ENCODE results near the gene NEGR1.

NEGR1 gene

DNA sequence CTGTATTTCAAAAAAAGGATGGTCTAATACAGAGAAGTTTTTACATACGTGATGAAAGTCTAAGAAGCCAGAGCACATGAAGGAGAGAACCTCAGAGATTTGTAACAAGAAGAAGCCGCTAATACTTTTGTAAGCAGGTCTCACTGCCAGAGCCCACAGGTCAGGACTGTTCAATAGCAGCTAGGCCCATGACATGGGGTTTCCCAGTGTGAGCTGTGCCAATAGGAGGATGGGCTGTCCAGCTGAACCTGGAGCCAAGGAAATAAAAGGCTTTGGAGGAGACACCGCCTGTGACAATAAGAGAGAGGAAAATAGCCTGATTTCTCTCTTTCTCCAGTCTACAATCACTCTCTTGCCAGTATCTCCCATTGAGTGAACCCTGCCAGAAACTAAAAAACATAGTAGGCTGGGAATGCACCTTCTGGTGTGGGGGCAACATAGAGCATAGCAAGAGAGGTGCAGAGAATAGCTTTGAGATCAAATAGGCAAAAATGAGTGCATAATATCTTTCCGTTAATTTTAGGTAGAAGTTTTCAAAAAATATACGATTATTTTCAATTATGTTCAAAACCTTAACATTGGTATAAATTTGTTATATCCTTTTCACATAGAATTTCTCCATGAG is 360.3 kb downstream of the NEGR1 start:
- TF ChIP-seq, protein P1, sequence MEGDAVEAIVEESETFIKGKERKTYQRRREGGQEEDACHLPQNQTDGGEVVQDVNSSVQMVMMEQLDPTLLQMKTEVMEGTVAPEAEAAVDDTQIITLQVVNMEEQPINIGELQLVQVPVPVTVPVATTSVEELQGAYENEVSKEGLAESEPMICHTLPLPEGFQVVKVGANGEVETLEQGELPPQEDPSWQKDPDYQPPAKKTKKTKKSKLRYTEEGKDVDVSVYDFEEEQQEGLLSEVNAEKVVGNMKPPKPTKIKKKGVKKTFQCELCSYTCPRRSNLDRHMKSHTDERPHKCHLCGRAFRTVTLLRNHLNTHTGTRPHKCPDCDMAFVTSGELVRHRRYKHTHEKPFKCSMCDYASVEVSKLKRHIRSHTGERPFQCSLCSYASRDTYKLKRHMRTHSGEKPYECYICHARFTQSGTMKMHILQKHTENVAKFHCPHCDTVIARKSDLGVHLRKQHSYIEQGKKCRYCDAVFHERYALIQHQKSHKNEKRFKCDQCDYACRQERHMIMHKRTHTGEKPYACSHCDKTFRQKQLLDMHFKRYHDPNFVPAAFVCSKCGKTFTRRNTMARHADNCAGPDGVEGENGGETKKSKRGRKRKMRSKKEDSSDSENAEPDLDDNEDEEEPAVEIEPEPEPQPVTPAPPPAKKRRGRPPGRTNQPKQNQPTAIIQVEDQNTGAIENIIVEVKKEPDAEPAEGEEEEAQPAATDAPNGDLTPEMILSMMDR (IDR thresholded peaks at IDR 0.05): no peak
- TF ChIP-seq ZFX (IDR thresholded peaks at IDR 0.05; ENCODE audit: borderline replicate concordance): no peak
- no peak overlapping the region for H3K27ac ChIP-seq

DNA sequence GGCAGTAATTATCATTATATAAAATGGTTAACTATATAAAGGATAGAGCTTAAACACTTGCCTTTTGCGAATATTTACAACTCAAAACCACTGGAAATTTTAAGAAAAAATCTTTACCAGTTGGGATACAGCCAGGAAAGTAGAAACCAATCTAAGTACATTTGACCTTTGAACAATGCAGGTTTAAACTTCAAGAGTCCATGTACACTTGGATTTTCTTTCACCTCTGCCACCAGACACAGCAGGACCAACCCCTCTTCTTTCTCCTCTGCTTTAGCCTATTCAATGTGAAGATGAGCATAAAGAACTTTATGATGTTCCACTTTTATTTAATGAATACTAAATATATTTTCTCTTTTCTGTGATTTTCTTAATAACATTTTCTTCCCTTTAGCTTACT is 361.1 kb downstream of the NEGR1 start:
- H3K27ac ChIP-seq: no peak overlapping the region
- no peak for TF ChIP-seq ZFX (IDR thresholded peaks at IDR 0.05; ENCODE audit: borderline replicate concordance)
- TF ChIP-seq, protein P1 (IDR thresholded peaks at IDR 0.05): no peak

DNA sequence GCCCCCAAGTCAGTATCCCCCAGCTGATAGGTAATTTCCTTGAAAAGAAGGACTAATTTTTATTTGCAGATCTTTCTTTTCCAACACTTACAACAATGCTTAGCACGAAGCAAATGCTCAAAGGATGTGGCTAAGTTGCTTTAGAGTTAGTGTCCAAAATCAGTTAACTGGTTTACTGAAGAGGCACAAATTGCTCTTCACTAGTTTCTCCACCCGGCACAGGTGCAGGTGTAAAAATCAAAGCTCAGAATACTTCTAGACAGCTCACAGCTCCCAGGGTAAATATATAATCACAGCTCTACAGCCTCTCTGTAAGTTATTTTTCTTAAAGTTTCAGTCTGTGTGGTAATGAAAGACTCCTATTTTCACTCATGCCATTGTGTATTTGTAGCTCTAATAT is 361.8 kb downstream of the NEGR1 start:
- H3K27ac ChIP-seq: no peak overlapping the region
- TF ChIP-seq, protein P1 (IDR thresholded peaks at IDR 0.05): no peak
- TF ChIP-seq ZFX (IDR thresholded peaks at IDR 0.05; ENCODE audit: borderline replicate concordance): no peak

DNA sequence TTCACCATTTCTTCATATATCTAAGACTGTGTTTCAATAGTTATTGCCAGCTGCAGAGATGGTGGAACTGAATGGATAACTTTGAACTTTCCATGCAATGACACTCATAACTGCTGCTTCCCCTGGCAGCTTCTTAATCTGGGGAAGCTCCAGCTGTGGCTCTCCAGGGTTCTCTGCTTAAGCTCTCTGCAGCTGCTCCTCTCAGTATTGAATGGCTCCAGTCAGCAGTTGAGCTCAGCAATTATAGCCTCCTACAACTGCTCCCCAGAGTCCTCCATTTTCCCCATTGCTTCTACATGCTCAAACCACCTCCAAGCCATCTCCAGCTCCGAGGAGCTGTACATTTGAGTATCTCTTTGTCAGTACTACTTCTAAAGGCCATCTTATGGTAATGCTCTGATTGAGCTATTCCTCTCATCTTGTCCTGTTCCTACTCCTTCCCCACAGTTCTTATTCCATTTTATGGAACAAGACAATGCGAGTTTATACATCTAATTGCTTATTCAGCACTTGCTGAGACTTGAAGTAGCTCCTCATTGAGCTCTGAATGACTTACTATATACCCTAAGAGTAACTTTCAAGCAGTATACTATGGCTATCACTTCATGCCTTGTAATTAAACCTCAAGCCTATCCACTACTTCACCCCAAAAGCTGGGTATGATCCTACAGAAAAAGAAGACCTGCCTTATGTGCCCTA is 362.4 kb downstream of the NEGR1 start:
- H3K27ac ChIP-seq: no peak overlapping the region
- TF ChIP-seq, protein P1 (IDR thresholded peaks at IDR 0.05): no peak
- TF ChIP-seq ZFX (IDR thresholded peaks at IDR 0.05; ENCODE audit: borderline replicate concordance): no peak

DNA sequence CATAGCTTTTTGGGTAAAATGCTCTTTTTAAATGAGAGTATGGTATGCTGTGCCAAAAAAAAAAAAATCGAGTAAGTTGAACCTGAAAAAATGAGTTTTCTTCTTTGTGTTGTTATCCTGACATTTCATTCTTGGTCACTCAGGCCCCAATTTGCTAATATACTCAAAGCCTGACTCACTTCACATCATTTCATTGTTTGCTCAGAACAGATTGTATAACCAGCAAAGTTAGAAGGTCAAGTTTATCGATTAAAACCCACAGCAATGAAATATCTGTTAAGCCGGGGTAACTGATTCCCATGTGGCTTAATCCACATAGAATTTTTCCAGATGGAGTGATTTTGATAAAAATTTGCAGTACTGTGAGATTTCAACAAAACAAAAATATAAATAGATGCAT is 363.7 kb downstream of the NEGR1 start:
- TF ChIP-seq ZFX (IDR thresholded peaks at IDR 0.05; ENCODE audit: borderline replicate concordance): no peak
- TF ChIP-seq, protein P1 (IDR thresholded peaks at IDR 0.05): no peak
- no peak overlapping the region for H3K27ac ChIP-seq

DNA sequence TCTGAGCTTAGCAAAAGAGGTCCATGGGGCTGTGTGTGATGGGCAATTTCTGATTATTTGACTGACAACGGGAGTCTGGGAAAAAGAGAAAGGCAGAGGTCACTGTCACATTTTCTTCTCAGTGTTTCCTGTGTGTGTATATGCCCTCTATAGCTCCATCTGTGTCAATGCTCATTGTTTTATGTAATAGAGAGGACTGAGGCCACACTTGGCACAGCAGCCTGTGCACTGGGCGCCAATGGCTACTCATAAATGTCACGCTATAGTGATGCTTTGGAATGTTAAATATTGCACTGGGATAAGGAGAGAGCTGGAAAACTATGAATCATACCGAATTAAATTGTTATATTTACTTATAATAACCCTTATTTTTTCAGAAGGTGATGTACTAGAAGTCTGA is 365.4 kb downstream of the NEGR1 start:
- no peak overlapping the region for H3K27ac ChIP-seq
- TF ChIP-seq ZFX (IDR thresholded peaks at IDR 0.05; ENCODE audit: borderline replicate concordance): no peak
- TF ChIP-seq, protein P1 (IDR thresholded peaks at IDR 0.05): no peak

DNA sequence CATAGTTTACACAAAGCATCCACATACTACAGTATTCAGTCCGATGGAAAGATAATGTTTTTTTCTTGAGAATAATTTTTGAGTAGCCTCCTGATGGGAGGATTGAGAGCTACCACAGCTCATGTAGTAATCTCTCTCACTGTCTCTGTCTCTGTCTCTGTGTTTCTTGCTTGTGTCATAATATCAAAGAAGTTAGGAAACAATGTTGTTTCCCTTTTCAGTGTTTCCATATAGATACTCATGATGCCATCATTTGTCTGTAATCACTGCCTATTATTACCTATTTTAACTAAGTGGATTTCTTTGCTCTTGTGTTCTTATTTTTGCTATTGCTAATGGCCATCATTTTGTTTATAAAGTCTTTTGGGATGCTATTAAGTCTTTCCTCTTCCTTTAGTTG is 367.7 kb downstream of the NEGR1 start:
- TF ChIP-seq, protein P1 (IDR thresholded peaks at IDR 0.05): no peak
- no peak for TF ChIP-seq ZFX (IDR thresholded peaks at IDR 0.05; ENCODE audit: borderline replicate concordance)
- no peak overlapping the region for H3K27ac ChIP-seq

All from 22Rv1 (cell line).